Kidney (tissue), 14 donors: Measurements from ENCODE around the gene NDUFA13. TPM values are rescaled to one million over a fixed set of nuclear protein-coding genes. Genes with fewer than 3 reads are reported as not detected.
"Not testable (repeated sequence)": the region's sequence is repeated elsewhere in the genome, so short reads cannot be mapped to it uniquely, and the experiment has no call there.

ENCODE experiments used
- DNase-seq, 5 donors: peaks; one replicate each; pipeline ENCODE4 v3.0.0-alpha.2; 2013 to 2020
- FAIRE-seq: peaks from 2 replicates; lab custom pipeline; 2012; peaks lifted over from hg19 to GRCh38; lab: Jason Lieb, UNC
- H3K27ac ChIP-seq, 2 donors: one replicate each; pipeline ENCODE4 v1.7.0; 2013; ENCODE audit warnings: low read depth in 2 of 2, low read length in 2 of 2, inconsistent platforms in 1 of 2
- H3K27me3 ChIP-seq: one replicate; pipeline ENCODE4 v1.7.1; 2013; ENCODE audit warnings: low read length, inconsistent platforms; ENCODE audit not compliant: control insufficient read depth, insufficient read depth
- H3K36me3 ChIP-seq, 3 donors: one replicate each; pipeline versions ENCODE4 v1.7.0 to v1.7.1; 2013; ENCODE audit warnings: low read length in 3 of 3, control low read depth in 1 of 3, inconsistent platforms in 1 of 3; ENCODE audit not compliant: insufficient read depth in 3 of 3, control insufficient read depth in 2 of 3
- H3K4me1 ChIP-seq, 3 donors: one replicate each; pipeline versions ENCODE4 v1.7.0 to v1.7.1; 2013; ENCODE audit warnings: low read length in 3 of 3, inconsistent platforms in 1 of 3, low read depth in 1 of 3; ENCODE audit not compliant: control insufficient read depth in 2 of 3, insufficient read depth in 2 of 3
- H3K4me3 ChIP-seq, 3 donors: one replicate each; pipeline versions ENCODE4 v1.7.0 to v1.8.1; 2013; ENCODE audit warnings: low read length in 3 of 3, control low read depth in 1 of 3, inconsistent platforms in 1 of 3
- H3K9ac ChIP-seq, 3 donors: one replicate each; pipeline versions ENCODE4 v1.7.0 to v1.7.1; 2013; ENCODE audit warnings: low read length in 3 of 3, control low read depth in 1 of 3, inconsistent platforms in 1 of 3
- H3K9me3 ChIP-seq, 3 donors: one replicate each; pipeline versions ENCODE4 v1.7.0 to v1.7.1; 2013; ENCODE audit warnings: low read length in 3 of 3, control low read depth in 1 of 3, inconsistent platforms in 1 of 3; ENCODE audit not compliant: control insufficient read depth in 2 of 3, insufficient read depth in 1 of 3
- intact Hi-C: fragments of 100-400 bp; cut with DNase I; formaldehyde crosslinking; loops from one replicate; pipeline ENCODE4 v1.11.1; 2022
- polyA plus RNA-seq: library from polyadenylated mRNA; stranded (reverse); fragments of 350-450 nt; fragmentation: Illumina TruSeq; extraction: RNeasy Lipid Tissue Mini Kit (QIAGEN cat#74804); gene quantifications from one replicate; pipeline ENCODE4 v1.2.3, GENCODE V29; 2014; ENCODE audit warnings: low read depth, low replicate concordance; ENCODE audit not compliant: insufficient read depth
- total RNA-seq: library from RNA; stranded (reverse); fragmentation: NEBNext Ultra II Directional; extraction: Animal tissue kit (Norgen Biotek cat#: 25700); gene quantifications from one replicate; pipeline ENCODE4 v1.2.1, GENCODE V29; 2021
- TF ChIP-seq, protein P1 (sequence below): IDR thresholded peaks from 3 replicates; pipeline ENCODE4 v1.5.1; 2012; ENCODE audit warnings: mild to moderate bottlenecking, moderate library complexity, borderline replicate concordance; ENCODE audit not compliant: insufficient read depth; ENCODE audit errors: extremely low read depth
- donor health status: control.
- donor health status: control.
- donor health status: control.
- donor health status: control.
- donor health status: control.
- donor health status: DM: yes; HTN: yes; CAD: no.
- donor health status: Normal renal cell carcinoma (clear cell type).

NDUFA13 gene
- total and polyA plus RNA-seq, 2 donors from 2014 or later: 328 to 627 TPM

- FAIRE-seq (no peak), DNase-seq (no peak)
- intact Hi-C loops: no loop called here
- Histone ChIP-seq H3K36me3 (peaks cover 2 to 28% (median 14%) of the 10 kb centered on the region in 3 donors), H3K27ac (no peak overlapping the region), H3K4me1 (peaks cover 0 to 10% (median 5%) of the 10 kb centered on the region in 3 donors), H3K9ac (no peak overlapping the region), H3K27me3 (no peaks in the 10 kb centered on the region), H3K4me3 (no peak overlapping the region), H3K9me3 (peaks cover 0 to 11% (median 7%) of the 10 kb centered on the region in 3 donors)
- TF ChIP-seq, protein P1, sequence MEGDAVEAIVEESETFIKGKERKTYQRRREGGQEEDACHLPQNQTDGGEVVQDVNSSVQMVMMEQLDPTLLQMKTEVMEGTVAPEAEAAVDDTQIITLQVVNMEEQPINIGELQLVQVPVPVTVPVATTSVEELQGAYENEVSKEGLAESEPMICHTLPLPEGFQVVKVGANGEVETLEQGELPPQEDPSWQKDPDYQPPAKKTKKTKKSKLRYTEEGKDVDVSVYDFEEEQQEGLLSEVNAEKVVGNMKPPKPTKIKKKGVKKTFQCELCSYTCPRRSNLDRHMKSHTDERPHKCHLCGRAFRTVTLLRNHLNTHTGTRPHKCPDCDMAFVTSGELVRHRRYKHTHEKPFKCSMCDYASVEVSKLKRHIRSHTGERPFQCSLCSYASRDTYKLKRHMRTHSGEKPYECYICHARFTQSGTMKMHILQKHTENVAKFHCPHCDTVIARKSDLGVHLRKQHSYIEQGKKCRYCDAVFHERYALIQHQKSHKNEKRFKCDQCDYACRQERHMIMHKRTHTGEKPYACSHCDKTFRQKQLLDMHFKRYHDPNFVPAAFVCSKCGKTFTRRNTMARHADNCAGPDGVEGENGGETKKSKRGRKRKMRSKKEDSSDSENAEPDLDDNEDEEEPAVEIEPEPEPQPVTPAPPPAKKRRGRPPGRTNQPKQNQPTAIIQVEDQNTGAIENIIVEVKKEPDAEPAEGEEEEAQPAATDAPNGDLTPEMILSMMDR: no peak
Measured at GRCh38 chr19:19470579-19470978, 45.4 kb upstream of the NDUFA13 start.

DNA sequence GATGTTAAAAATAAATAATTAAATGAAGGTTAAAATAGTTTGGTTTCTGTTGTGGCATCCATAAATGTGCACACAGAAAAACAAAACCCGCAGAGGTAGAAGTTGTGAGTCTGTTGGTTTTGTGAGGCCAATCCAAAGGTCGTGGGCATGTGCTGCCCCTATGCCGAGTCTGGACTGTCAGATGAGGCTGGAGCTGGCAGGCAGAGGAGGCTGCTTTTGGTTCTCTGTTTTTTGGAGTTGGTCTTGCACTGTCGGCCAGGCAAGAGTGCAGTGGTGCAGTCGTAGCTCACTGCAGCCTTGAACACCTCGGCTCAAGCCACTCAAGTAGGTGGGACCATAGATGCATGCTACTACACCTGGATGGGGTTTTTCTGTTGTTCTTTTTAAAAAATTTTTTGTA, 44.3 kb upstream of the NDUFA13 start:
- H3K36me3 ChIP-seq: peaks cover 2 to 21% (median 9%) of the 10 kb centered on the region in 3 donors
- peaks cover 0 to 11% (median 7%) of the 10 kb centered on the region in 3 donors for H3K9me3 ChIP-seq
- no peak overlapping the region for H3K4me3 ChIP-seq
- no peaks in the 10 kb centered on the region for H3K27me3 ChIP-seq
- TF ChIP-seq, protein P1: no peak
- no peak overlapping the region for H3K27ac ChIP-seq
- DNase-seq (no peak), FAIRE-seq (no peak)
- H3K9ac ChIP-seq: no peak overlapping the region
- peaks cover 0 to 8% (median 5%) of the 10 kb centered on the region in 3 donors for H3K4me1 ChIP-seq
- intact Hi-C loops: no loop called here

- intact Hi-C loops, H3K4me3 ChIP-seq, H3K27me3 ChIP-seq, DNase-seq, H3K4me1 ChIP-seq, FAIRE-seq, H3K9ac ChIP-seq, H3K27ac ChIP-seq: not testable (repeated sequence)
- Histone ChIP-seq H3K36me3 (peaks cover 2 to 21% (median 7%) of the 10 kb centered on the region in 3 donors), H3K9me3 (peaks cover 0 to 11% (median 7%) of the 10 kb centered on the region in 3 donors)
Measured at GRCh38 chr19:19472106-19472505, 43.9 kb upstream of the NDUFA13 start.

DNA sequence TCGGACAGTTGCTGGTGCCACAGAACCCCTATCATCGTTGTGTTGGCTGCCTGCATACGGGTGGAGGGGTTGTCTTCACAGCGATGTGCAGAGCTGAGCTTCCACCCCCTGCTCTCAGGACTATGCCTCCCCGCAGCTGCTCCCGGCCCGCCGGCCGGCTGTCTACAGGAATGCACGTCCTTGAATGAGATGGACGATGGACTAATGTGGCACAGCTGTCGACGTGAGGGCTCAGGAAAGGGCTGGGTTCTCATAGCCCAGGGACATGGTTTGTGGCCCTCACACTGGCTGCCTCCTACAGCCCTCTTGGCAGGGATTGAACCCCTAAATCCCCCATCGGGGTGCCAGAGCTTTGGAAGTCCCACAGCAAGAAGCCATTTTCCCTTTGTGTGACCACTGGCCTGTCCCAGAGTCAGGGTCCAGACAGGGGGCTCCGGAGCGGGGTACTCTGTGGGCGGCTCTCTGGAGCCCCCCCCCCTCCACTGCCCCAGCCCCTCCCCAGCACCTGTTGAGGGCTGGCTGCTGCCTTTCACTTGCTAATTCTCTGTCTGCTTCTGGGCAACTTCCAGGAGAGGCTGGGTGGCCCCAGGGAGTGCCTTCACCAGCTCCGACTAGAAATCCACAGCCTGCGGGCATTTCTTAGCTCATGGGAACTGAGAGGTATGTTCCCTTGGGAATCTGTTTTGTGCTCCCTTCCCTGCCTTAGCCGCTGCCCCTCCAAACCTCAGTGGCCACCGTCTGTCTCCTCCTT, 40.8 kb upstream of the NDUFA13 start:
- intact Hi-C loops: no loop called here
- peaks cover 0 to 8% (median 5%) of the 10 kb centered on the region in 3 donors for H3K4me1 ChIP-seq

More for the DNA sequence above, 40.8 kb upstream of the NDUFA13 start:
- TF ChIP-seq, protein P1: no peak
- Histone ChIP-seq H3K4me3 (no peak overlapping the region), H3K27ac (no peak overlapping the region), H3K9ac (no peak overlapping the region), H3K9me3 (no peaks in the 10 kb centered on the region), H3K27me3 (no peaks in the 10 kb centered on the region), H3K36me3 (peaks cover 2 to 11% (median 9%) of the 10 kb centered on the region in 3 donors)
- no peak for FAIRE-seq
- peak in 2 of 5 donors; percentile 26 to 59 for DNase-seq
